Ammon's horn (tissue), 1 donor: ENCODE data around the gene MYDGF.
A peak's percentile ranks its signal among the peaks of the same experiment; 100 is the strongest.
"Not testable (repeated sequence)": the region's sequence is repeated elsewhere in the genome, so short reads cannot be mapped to it uniquely, and the experiment has no call there.

Experiments used
- DNase-seq: peaks from one replicate; pipeline ENCODE4 v3.0.0-alpha.2; 2016; ENCODE audit warnings: low spot score

Gene MYDGF

GRCh38 chr19:4699826-4700692 is 29.9 kb upstream of the MYDGF start:
- DNase-seq: no peak

DNA sequence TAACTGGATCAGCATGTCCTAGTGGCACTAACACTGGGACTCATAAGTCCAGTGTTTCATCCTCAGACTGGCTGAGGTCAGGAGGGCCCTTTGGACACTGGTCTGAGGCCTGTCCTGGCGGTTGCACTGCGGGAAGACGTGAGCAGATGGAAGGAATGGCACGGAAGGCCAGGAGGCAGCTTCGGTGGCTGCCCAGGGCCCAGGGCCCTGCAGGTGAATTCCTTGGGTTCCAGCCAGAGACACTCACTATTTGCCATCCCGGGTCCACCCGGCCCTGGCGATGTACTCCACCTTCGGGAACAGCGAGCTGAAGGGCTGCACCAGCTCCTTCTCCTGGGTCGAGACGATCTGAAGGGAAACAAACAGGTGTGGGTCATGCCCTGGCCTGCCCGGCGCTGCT is 27.2 kb upstream of the MYDGF start:
- DNase-seq: no peak

DNA sequence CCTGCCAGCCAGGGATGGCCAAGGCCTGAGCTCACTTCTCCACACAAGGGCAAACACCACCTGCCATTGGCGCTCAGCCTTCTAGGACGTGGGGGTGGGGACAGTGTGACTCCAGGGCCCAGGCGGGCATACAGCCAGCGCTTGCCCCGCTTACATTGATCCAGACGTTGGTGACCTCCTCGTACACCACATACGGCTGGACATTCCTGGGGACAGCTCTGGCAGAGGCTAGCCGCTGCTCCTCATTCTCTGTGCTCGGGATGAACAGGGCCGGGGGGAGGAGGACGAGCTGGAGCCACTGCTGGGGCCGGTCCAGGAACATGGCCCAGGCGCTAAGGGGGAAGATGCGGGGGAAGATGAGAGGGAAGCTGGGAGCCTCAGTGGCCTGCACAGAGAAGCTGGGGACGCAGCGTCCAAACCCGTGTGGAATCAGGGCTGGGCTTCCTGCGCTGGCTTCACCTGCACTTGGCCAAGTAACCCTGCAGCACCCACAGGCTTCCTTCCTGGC is 25.1 kb upstream of the MYDGF start:
- peak; percentile 38 for DNase-seq

DNA sequence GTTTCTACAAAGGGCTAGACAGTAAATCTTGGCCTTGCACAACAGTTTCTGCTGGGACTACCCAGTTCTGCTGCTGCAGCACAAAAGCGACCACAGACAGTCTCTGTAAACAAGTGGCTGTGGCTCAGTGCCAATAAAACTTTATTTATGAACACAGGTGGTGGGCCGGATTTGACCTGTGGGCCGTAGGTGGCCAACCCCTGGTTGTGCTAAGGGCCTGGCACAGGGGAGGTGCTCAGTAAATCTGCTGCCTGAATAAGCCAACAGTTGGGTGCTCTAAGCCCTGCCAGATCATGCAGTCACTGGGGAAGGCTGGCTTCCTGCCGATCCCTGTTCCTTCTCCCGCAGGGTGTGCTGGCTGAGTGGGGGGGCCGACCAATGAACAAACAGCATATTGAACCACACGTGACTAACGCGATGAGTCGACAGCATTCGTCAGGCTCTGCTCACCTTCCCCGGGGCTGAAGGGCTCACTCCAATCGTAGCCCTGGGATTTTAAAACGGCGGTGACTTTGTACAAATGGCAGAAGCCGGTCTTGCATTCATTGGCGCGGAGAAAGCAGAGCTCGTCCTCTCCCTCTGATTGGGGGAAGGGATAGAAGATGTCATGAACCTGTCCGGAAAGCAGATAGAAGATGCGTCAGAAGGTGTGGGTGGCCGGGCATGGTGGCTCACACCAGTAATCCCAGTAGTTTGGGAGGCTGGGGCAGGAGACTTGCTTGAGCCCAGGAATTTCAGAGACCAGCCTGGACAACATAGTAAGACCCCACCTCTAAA is 24.3 kb upstream of the MYDGF start:
- DNase-seq: peak; percentile 92

GRCh38 chr19:4693471-4694121 is 23.5 kb upstream of the MYDGF start:
- no peak for DNase-seq

GRCh38 chr19:4693078-4693350 is 22.9 kb upstream of the MYDGF start:
- no peak for DNase-seq

DNA sequence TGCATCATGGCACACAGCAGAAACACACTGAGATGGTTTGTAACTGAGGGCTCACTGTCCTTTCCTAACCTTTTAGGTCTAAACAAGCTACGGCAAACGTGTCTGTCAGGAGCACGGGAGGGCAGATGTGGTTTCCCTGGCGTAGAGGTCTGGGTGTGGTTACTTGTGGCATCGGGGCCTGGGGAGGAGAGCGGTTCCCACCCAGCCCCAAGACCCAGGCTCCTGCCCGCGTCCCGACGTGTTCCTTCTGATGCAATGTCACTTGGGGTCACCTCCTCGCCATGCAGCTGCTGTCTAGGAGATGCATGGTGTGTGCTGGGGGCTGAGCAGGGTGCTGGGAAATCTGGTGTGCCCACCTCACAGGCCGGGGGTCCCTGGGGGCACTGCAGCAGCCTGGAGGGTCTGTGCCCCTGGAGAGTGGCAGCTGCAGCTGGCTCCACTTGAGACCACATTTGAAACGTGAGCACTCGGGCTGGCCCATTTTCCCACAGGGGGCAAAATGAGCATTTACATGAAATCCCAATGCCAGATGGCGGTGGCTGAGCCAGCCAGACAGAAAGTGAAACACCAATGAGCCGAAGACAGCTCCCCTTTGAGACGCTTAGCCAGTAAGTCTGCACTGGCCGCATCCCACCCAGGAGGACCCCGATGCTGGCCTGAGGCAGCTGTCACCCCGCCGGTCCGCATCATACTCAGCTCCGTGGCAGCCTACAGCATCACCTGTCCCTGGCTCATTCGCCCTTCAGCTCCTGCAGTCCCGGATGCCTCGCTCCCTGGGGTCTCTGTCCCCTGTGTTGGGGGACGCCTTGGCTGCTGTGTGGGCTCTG is 22.3 kb upstream of the MYDGF start:
- DNase-seq: no peak

- no peak for DNase-seq
These were observed 21.2 kb upstream of the MYDGF start for GRCh38 chr19:4691373-4691772.

GRCh38 chr19:4690361-4690760 is 20.2 kb upstream of the MYDGF start:
- DNase-seq: no peak

DNA sequence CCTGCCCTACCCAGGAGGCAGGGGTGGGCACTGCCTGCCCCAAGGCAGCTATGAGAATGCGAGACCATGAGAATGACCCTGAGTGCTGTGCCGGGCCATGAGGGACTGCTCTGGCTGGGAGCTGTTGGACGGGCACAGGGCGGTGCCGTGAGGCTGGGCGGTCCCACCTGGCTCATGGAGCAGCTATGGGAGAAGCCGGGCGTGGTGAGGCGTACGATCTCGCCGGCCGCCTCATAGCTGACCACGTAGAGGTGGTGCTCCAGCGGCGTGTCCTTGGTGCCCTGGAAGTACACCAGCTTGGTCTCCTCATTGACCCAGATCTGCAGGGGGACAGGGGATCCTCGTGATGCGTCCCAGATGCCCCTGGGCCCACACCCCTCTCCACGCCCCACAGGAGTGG is 19.3 kb upstream of the MYDGF start:
- DNase-seq: no peak

GRCh38 chr19:4688587-4688986 is 18.4 kb upstream of the MYDGF start:
- no peak for DNase-seq

- DNase-seq: no peak
These were observed 17.3 kb upstream of the MYDGF start for GRCh38 chr19:4687396-4687795.

DNA sequence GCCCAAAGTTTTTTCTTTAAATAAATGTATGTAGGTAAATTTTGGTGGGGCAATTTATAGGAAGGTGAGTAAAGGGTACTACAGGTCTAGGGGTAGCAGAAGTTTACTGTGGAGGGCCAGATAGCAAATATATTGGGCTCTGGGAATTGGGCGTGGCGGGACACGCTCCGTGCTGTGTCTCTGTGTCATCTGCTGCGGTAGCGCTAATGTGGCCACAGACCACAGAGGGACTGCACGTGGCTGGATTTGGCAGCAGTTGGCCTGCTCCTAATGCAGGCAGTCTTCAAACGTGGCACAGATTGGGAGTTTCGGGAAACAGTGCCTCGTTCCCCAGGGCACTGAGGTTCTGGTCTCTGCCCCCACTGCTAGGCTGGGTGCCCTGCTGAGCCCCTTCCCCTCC is 16.6 kb upstream of the MYDGF start:
- no peak for DNase-seq

GRCh38 chr19:4684312-4685095 is 14.4 kb upstream of the MYDGF start:
- no peak for DNase-seq

- no peak for DNase-seq
These were observed 12.5 kb upstream of the MYDGF start for GRCh38 chr19:4682417-4683200.

- DNase-seq: not testable (repeated sequence)
These were observed 9.9 kb upstream of the MYDGF start for GRCh38 chr19:4680021-4680420.

DNA sequence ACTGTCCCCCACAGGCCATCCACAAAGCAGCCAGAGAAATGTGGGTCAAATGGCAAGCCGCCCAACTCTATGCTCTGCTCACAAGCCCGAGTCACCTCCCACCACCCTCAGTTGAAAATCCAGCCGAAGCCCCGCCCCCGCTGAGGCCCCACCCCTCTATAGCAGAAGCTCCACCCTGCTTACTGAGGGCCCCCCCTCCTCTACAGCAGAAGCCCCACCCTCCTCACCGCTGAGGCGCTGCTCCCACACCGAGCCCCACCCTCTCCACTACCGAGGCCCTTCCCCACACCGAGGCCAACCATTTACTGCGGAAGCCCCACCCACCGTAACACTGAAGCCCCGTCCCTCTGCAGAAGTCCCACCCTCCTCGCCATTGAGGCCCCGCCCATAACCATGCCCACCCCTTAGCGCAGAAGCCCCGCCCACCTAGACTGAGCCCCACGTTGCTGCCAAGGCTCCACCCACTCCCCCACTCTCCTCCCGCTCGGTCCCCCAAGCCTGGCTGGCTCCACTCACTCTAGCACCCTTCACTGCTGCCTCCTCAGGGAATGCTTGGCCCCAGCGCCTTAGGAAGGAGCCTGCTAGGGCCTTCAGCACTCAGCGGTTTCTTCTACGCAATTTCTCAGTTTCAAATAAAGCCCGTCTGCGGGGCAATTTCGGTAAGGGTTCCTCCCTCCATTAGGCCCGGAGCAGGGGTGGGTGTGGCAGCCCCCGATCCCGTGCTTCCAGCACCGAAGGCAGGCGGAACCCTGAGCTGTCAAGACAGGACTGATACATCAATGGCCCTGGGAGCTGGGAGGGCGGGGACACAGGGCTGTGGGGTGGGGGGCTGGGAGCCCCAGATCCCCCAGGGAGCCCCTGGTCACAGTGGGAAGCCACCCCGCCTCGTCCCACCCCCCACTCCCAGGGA is 9.0 kb upstream of the MYDGF start:
- no peak for DNase-seq

GRCh38 chr19:4676955-4677731 is 7.0 kb upstream of the MYDGF start:
- DNase-seq: peak; percentile 26
